Naive thymus-derived CD4-positive, alpha-beta T cell (primary cell): ENCODE results near the gene DKC1. TPM values are rescaled to one million over a fixed set of nuclear protein-coding genes. Genes with fewer than 3 reads are reported as not detected.
A peak's percentile ranks its signal among the peaks of the same experiment; 100 is the strongest.

ENCODE experiments used
- ATAC-seq: fragments of 150-1000 bp; cut with Tn5 transposase; 2 replicates; pipeline ENCODE4 v1.10.0; 2021; ENCODE audit warnings: mild to moderate bottlenecking, moderate library complexity
- CTCF ChIA-PET: fragments of 350-600 bp; sonication (Branson Sonifier 250); formaldehyde crosslinking; loops from one replicate; lab custom pipeline; 2021; ENCODE audit warnings: antibody characterized with exemption; lab: Charles Lee
- POLR2A ChIA-PET: fragments of 350-600 bp; sonication (Branson Sonifier 250); formaldehyde crosslinking; loops from one replicate; lab custom pipeline; 2021; ENCODE audit warnings: antibody characterized with exemption, inconsistent platforms; lab: Charles Lee
- DNase-seq, 9 donors: peaks; one replicate each; pipeline versions ENCODE4 v3.0.0 to v3.0.0-alpha.2; 2020 to 2022; ENCODE audit warnings: mixed read lengths in 1 of 9
- H3K27ac ChIP-seq: one replicate; pipeline ENCODE4 v1.7.0; 2013; ENCODE audit warnings: mild to moderate bottlenecking, low read depth, low read length, moderate library complexity
- H3K27me3 ChIP-seq, 2 donors: one replicate each; pipeline ENCODE4 v1.7.0; 2013; ENCODE audit warnings: low read length in 2 of 2, mild to moderate bottlenecking in 2 of 2, moderate library complexity in 2 of 2; ENCODE audit not compliant: control insufficient read depth in 2 of 2, insufficient read depth in 2 of 2
- H3K36me3 ChIP-seq, 3 experiments: 1 replicate in 2 of 3; 2 replicates in 1 of 3; pipeline ENCODE4 v1.7.0; 2013; ENCODE audit warnings: low read length in 3 of 3, mild to moderate bottlenecking in 3 of 3, moderate library complexity in 1 of 3; ENCODE audit not compliant: insufficient read depth in 3 of 3, control insufficient read depth in 2 of 3
- H3K4me1 ChIP-seq, 2 donors: one replicate each; pipeline ENCODE4 v1.7.0; 2013; ENCODE audit warnings: low read length in 2 of 2, mild to moderate bottlenecking in 2 of 2, moderate library complexity in 1 of 2; ENCODE audit not compliant: control insufficient read depth in 2 of 2, insufficient read depth in 2 of 2
- H3K4me3 ChIP-seq: 2 replicates; pipeline ENCODE4 v1.7.0; 2013; ENCODE audit warnings: mild to moderate bottlenecking, low read length
- H3K9me3 ChIP-seq, 3 experiments: 1 replicate in 2 of 3; 2 replicates in 1 of 3; pipeline ENCODE4 v1.7.0; 2013; ENCODE audit warnings: low read length in 3 of 3; ENCODE audit not compliant: control insufficient read depth in 2 of 3
- H3K27ac Mint-ChIP-seq, 9 donors: one replicate each; pipeline ENCODE4 v1.8.0; 2020 to 2022; ENCODE audit warnings: mixed read lengths in 9 of 9, mild to moderate bottlenecking in 8 of 9, moderate library complexity in 5 of 9, inconsistent platforms in 2 of 9
- H3K27me3 Mint-ChIP-seq, 5 donors: one replicate each; pipeline ENCODE4 v1.8.0; 2021 to 2022; ENCODE audit warnings: mixed read lengths in 5 of 5, mild to moderate bottlenecking in 1 of 5
- H3K36me3 Mint-ChIP-seq, 5 donors: one replicate each; pipeline ENCODE4 v1.8.0; 2020 to 2022; ENCODE audit warnings: mixed read lengths in 5 of 5, mild to moderate bottlenecking in 3 of 5, inconsistent platforms in 1 of 5
- H3K4me1 Mint-ChIP-seq, 7 donors: one replicate each; pipeline ENCODE4 v1.8.0; 2020 to 2022; ENCODE audit warnings: mixed read lengths in 7 of 7, mild to moderate bottlenecking in 3 of 7, inconsistent platforms in 1 of 7
- H3K4me3 Mint-ChIP-seq, 10 donors: one replicate each; pipeline ENCODE4 v1.8.0; 2020 to 2022; ENCODE audit warnings: mild to moderate bottlenecking in 10 of 10, mixed read lengths in 10 of 10, moderate library complexity in 6 of 10, inconsistent platforms in 2 of 10
- H3K9me3 Mint-ChIP-seq, 11 donors: one replicate each; pipeline ENCODE4 v1.8.0; 2020 to 2022; ENCODE audit warnings: mixed read lengths in 11 of 11, mild to moderate bottlenecking in 4 of 11, inconsistent platforms in 1 of 11, moderate library complexity in 1 of 11
- intact Hi-C, 2 donors: fragments of 100-400 bp; cut with micrococcal nuclease; formaldehyde crosslinking; loops; one replicate each; pipeline ENCODE4 v1.15.1; 2023
- polyA plus RNA-seq, 2 donors: library from polyadenylated mRNA; unstranded; fragments of 300-500 nt; fragmentation: Illumina TruSeq; gene quantifications; one replicate each; pipeline ENCODE4 v1.2.3, GENCODE V29; 2021
- total RNA-seq, 6 experiments: library from RNA in 5 of 6; stranded (reverse) in 5 of 6; gene quantifications; 1 replicate in 5 of 6; 2 replicates in 1 of 6; pipeline ENCODE4 v1.2.3 and lab custom pipeline; 2021 to 2026

The DKC1 gene
- total and polyA plus RNA-seq, 7 experiments from 2014 or later = 35.4 to 75.0 (median 64.9) TPM

DNA sequence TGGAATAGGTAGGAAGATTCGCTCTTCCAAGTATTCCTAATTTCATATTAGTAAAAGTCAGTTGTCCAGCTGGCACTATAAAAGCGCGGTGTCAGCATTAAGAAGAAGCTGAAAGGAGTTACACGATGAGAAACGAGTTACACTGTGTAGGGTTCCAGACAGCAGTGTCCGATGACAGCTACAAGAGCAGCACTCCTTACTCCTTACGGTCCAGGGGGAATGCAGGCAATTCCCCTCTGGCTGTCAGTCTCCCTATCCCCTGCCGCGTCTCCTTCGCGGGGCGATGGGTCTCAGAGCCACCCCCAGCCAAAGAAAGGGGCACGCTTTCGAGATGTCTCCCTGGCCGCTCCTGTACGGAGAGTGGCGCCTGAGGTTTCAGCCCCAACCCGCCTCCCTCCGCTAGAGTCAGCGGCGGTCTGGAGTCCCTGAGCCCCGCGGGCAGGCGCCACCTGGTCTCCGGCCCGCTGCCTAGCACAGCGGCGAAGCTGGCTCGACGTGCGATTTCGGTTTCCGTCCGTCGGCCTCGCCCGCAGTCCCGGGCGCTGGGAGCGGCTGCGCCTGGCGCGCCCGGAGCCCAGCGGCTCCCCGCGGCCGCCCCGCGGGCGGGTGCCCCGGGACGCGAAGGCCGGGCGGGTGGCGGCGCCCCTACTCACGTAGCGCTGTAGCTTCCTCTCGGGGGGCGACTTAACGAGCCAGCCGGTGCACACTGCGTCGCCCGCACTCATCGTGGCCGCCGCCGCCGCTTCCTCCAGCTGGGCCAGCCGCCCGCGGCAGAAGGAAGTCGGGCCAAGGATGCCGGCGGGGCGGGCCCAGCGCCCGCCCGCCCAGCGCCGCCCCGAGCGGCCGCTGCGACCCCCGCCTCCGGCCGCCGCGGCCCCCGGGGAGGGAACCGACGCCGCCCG is 12.1 kb upstream of the DKC1 start, which contains the start of gene GAB3:
Gene GAB3, minus strand, starts transcription at position 777 of the 902 bp plus-strand sequence. Its CDS starts 52 bp downstream, at position 725.
- Histone ChIP-seq H3K4me1 (peaks cover 12 to 17% of the 10 kb centered on the region in 2 donors), H3K36me3 (no peaks in the 10 kb centered on the region), H3K27me3 (no peaks in the 10 kb centered on the region), H3K9me3 (no peaks in the 10 kb centered on the region), H3K4me3 (peak within 1 kb of the TSS; percentile 51), H3K27ac (peak within 1 kb of the TSS; percentile 62)
- H3K36me3 Mint-ChIP-seq = peaks cover 0 to 6% (median 0%) of the 10 kb centered on the region in 5 donors
- peaks cover 0 to 27% (median 18%) of the 10 kb centered on the region in 7 donors for H3K4me1 Mint-ChIP-seq
- H3K27ac Mint-ChIP-seq = peak within 1 kb of the TSS; percentile 43 to 82 (median 59)
- ATAC-seq (peak; percentile 77), DNase-seq (peak; percentile 20 to 46 (median 41))
- ChIA-PET CTCF (interaction anchor here (1.0 to 3.1 kb wide), 8 partner anchors 12 to 92 kb away, joined by 3 to 14 read pairs (median 4); partner anchors contain the start of gene DKC1), POLR2A (interaction anchor here (0.8 to 4.5 kb wide), 10 partner anchors 10 to 202 kb away, joined by 3 to 40 read pairs (median 3); partner anchors contain the start of gene DKC1)
- H3K27me3 Mint-ChIP-seq = peaks cover 0 to 14% (median 0%) of the 10 kb centered on the region in 5 donors
- H3K4me3 Mint-ChIP-seq = peak within 1 kb of the TSS; percentile 71 to 85 (median 80)
- no peaks in the 10 kb centered on the region for H3K9me3 Mint-ChIP-seq
- intact Hi-C loops = loop anchor here (1.0 kb wide), 1 partner anchor 12 kb away; the partner anchor contains the start of gene DKC1 (in 2 of the 2)

DNA sequence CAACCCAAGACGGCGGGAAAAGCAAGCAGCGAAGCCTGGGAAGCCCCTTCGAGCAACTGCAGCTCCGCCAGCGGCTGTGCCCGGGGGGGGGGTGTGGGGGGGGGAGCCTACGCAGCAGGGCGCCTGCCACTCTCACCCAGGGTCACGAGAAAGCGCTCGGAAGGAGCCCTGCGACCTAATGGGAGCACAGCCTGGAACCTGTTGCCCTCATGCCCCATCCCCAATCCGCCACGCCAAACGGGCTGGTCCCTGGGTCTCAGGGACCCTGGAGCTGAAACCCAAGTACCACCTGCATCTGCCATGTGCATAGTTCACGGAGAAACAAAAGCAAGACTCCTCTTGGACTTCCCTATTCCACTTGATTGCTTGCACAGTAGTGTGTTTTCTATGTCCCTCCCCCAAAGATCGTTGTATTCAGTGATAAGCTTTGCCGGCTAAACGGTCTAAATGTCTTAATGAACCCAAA is 11.4 kb upstream of the DKC1 start:
- CTCF ChIA-PET = interaction anchor here (1.1 to 1.5 kb wide), 3 partner anchors 11 to 33 kb away, joined by 3 to 7 read pairs (median 4); partner anchors contain the start of gene DKC1
- DNase-seq = peak in 3 of 9 donors; percentile 13 to 25 (median 17)
- intact Hi-C loops = loop anchor here (1.0 kb wide), 1 partner anchor 11 kb away; the partner anchor contains the start of gene DKC1 (in 2 of the 2)

GRCh38 chrX:154751669-154752271 is 10.9 kb upstream of the DKC1 start:
- ChIA-PET POLR2A (interaction anchor here (0.8 to 4.5 kb wide), 5 partner anchors 10 to 82 kb away, joined by 3 to 40 read pairs (median 3); partner anchors contain the start of gene DKC1), CTCF (interaction anchor here (1.1 kb wide), 1 partner anchor 34 kb away, joined by 4 read pairs; no protein-coding TSS in a partner anchor)
- no peak for DNase-seq
- Histone ChIP-seq H3K4me3 (peak overlapping the region; percentile 27), H3K27me3 (no peaks in the 10 kb centered on the region), H3K36me3 (no peaks in the 10 kb centered on the region), H3K27ac (no peak overlapping the region), H3K9me3 (no peaks in the 10 kb centered on the region), H3K4me1 (peaks cover 12 to 13% of the 10 kb centered on the region in 2 donors)
- H3K9me3 Mint-ChIP-seq = no peaks in the 10 kb centered on the region
- peak overlapping the region; percentile 68 to 84 (median 78) for H3K4me3 Mint-ChIP-seq
- ATAC-seq = no peak
- H3K4me1 Mint-ChIP-seq = peaks cover 0 to 23% (median 18%) of the 10 kb centered on the region in 7 donors
- intact Hi-C loops = loop anchor here (1.0 kb wide), 1 partner anchor 11 kb away; the partner anchor contains the start of gene DKC1 (in 2 of the 2)
- peaks cover 0 to 14% (median 0%) of the 10 kb centered on the region in 5 donors for H3K27me3 Mint-ChIP-seq
- peak overlapping the region; percentile 34 to 82 (median 58) for H3K27ac Mint-ChIP-seq
- H3K36me3 Mint-ChIP-seq = peaks cover 0 to 2% (median 0%) of the 10 kb centered on the region in 5 donors

More for the DNA sequence above, 11.4 kb upstream of the DKC1 start:
- Mint-ChIP-seq H3K27ac (peak overlapping the region; percentile 34 to 82 (median 58)), H3K27me3 (peaks cover 0 to 14% (median 0%) of the 10 kb centered on the region in 5 donors), H3K36me3 (peaks cover 0 to 2% (median 0%) of the 10 kb centered on the region in 5 donors), H3K4me1 (peaks cover 0 to 24% (median 18%) of the 10 kb centered on the region in 7 donors), H3K4me3 (peak overlapping the region; percentile 68 to 84 (median 78)), H3K9me3 (no peaks in the 10 kb centered on the region)
- H3K9me3 ChIP-seq = no peaks in the 10 kb centered on the region
- peaks cover 12 to 17% of the 10 kb centered on the region in 2 donors for H3K4me1 ChIP-seq
- no peaks in the 10 kb centered on the region for H3K27me3 ChIP-seq
- no peak overlapping the region for H3K27ac ChIP-seq
- POLR2A ChIA-PET = interaction anchor here (0.8 to 4.5 kb wide), 7 partner anchors 10 to 203 kb away, joined by 3 to 40 read pairs (median 3); partner anchors contain the start of gene DKC1
- H3K36me3 ChIP-seq = no peaks in the 10 kb centered on the region
- peak overlapping the region; percentile 27 for H3K4me3 ChIP-seq
- ATAC-seq = peak; percentile 42

- Mint-ChIP-seq H3K4me1 (peaks cover 0 to 15% (median 10%) of the 10 kb centered on the region in 7 donors), H3K4me3 (no peak overlapping the region), H3K27ac (peak overlapping the region in 1 of 9 donors; percentile 74), H3K36me3 (no peaks in the 10 kb centered on the region), H3K9me3 (no peaks in the 10 kb centered on the region), H3K27me3 (no peaks in the 10 kb centered on the region)
- peaks cover 9% of the 10 kb centered on the region in 2 donors for H3K4me1 ChIP-seq
- no peak overlapping the region for H3K27ac ChIP-seq
- intact Hi-C loops = no loop called here
- no peaks in the 10 kb centered on the region for H3K27me3 ChIP-seq
- no peaks in the 10 kb centered on the region for H3K36me3 ChIP-seq
- DNase-seq (no peak), ATAC-seq (no peak)
- H3K9me3 ChIP-seq = no peaks in the 10 kb centered on the region
- ChIA-PET CTCF (no interaction called here), POLR2A (no interaction called here)
- H3K4me3 ChIP-seq = no peak overlapping the region
These were observed 4.0 kb upstream of the DKC1 start for GRCh38 chrX:154758696-154759095.

DNA sequence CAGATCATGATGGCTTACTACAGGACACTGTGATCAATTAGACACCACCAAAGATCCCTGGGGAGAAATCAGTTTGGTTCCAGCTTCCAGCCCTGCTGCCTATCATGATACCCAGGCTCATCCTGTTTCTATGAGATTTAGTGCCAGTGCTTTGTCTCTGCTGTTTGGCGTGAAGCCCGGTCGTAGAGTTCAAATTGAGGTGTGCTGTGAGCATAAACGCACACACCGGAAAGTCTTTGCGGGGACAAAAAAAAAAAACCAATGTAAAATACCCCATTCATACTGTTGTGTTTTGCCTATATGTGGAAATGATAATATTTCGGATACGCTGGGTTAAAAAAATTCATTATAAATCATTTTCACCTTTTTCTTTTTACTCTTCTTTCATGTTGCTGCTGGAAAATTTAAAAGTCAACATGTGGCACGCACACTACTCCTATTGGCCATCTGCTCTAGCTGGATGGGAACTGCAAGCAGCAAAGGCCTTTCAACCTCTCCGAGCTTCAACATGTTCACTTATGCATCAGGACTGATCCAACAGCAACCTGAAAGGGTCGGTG is 607 bp upstream of the DKC1 start:
- peak overlapping the region; percentile 72 for H3K27ac ChIP-seq
- Mint-ChIP-seq H3K36me3 (peaks cover 0 to 9% (median 0%) of the 10 kb centered on the region in 5 donors), H3K9me3 (peaks cover 0 to 2% (median 0%) of the 10 kb centered on the region in 11 donors), H3K27ac (peak overlapping the region; percentile 89 to 97 (median 92)), H3K4me3 (peak overlapping the region; percentile 85 to 92 (median 90)), H3K4me1 (peaks cover 0 to 24% (median 18%) of the 10 kb centered on the region in 7 donors), H3K27me3 (no peaks in the 10 kb centered on the region)
- no peak for ATAC-seq
- peak overlapping the region; percentile 61 for H3K4me3 ChIP-seq
- ChIA-PET CTCF (interaction anchor here (0.9 to 1.2 kb wide), 3 partner anchors 12 to 115 kb away, joined by 3 to 7 read pairs (median 7); partner anchors contain the start of gene GAB3), POLR2A (interaction anchor here (0.9 to 3.4 kb wide), 9 partner anchors 8 to 364 kb away, joined by 3 to 40 read pairs (median 5); partner anchors contain the start of genes GAB3 and MPP1)
- peak in 4 of 9 donors; percentile 25 to 57 (median 49) for DNase-seq
- peaks cover 0 to 21% (median 0%) of the 10 kb centered on the region in 3 experiments for H3K36me3 ChIP-seq
- peaks cover 9% of the 10 kb centered on the region in 2 donors for H3K4me1 ChIP-seq
- no peaks in the 10 kb centered on the region for H3K27me3 ChIP-seq
- intact Hi-C loops = loop anchor here (1.0 to 5.0 kb wide), 6 partner anchors 11 to 1040 kb away; partner anchors contain the start of genes FUNDC2 (in 2 of the 2), GAB3 (in 2 of the 2), MPP1 (in 2 of the 2) and ABCD1 (in 1 of the 2)
- no peaks in the 10 kb centered on the region for H3K9me3 ChIP-seq
